ENCODE measurements around the gene RIC3.

RIC3 gene

DNA sequence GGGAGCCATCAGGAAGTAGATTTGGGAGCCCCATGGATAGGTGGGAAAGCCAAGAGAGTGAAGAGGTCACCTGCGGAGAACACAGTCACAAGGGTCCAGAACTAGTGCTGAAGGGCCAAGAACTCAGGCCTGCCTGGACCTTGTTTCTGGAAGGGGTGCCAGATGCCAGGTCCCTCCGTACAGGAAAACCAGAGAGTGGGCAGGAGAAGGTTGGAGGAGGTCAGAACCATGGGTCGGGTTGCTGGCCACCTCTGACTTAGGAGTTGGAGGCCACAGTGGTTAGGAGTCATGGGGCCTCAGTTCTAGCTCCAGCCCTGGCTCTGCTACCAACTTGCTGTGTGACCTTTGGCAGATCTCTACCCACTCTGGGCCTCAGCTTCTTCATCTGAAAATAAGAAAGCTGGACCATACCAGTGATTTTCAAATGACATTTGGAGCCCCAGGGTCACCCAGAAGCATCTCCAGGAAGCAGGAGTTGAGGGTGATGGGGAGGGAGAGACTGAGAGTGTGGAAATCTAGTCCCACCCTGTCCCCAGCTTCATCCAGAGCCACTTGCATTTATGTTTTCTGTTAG, 108.6 kb downstream of the RIC3 start:
- TF ChIP-seq, protein P1, sequence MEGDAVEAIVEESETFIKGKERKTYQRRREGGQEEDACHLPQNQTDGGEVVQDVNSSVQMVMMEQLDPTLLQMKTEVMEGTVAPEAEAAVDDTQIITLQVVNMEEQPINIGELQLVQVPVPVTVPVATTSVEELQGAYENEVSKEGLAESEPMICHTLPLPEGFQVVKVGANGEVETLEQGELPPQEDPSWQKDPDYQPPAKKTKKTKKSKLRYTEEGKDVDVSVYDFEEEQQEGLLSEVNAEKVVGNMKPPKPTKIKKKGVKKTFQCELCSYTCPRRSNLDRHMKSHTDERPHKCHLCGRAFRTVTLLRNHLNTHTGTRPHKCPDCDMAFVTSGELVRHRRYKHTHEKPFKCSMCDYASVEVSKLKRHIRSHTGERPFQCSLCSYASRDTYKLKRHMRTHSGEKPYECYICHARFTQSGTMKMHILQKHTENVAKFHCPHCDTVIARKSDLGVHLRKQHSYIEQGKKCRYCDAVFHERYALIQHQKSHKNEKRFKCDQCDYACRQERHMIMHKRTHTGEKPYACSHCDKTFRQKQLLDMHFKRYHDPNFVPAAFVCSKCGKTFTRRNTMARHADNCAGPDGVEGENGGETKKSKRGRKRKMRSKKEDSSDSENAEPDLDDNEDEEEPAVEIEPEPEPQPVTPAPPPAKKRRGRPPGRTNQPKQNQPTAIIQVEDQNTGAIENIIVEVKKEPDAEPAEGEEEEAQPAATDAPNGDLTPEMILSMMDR (IDR thresholded peaks at IDR 0.05; ENCODE audit: low read depth, low read length, missing control alignments) = no peak

DNA sequence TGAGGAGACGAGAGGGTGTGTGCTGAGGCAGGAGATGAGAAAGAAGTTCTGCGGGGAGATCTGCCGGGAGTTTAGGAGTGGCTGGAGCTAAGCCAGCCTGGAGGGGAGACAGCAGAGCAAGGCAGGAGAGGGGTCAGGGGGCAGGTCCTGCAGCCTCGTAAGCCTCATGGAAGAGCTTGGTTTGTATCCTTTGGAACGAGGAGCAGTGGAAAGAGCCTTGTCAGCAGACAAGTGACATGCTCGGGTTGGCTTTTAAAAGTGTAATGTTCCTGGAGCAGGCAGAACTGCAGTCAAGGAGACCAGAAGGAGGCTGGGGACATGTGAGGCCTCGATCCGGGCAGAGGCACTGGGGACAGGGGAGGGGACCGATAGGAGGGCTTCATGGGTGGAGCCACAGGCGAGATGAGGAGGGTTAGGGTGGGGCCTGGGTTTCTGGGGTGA, 109.2 kb downstream of the RIC3 start:
- TF ChIP-seq, protein P1 (IDR thresholded peaks at IDR 0.05; ENCODE audit: low read depth, low read length, missing control alignments) = no peak
- in situ Hi-C loops (cut with HindIII; ENCODE audit: low sequenced_read_pairs) = no loop called here

More for the DNA sequence above, 108.6 kb downstream of the RIC3 start:
- in situ Hi-C loops (cut with HindIII; ENCODE audit: low sequenced_read_pairs) = no loop called here
- no peak overlapping the region for H3K4me3 ChIP-seq (ENCODE audit: low read depth, low read length)
- no peak for DNase-seq (ENCODE audit: low read depth)

DNA sequence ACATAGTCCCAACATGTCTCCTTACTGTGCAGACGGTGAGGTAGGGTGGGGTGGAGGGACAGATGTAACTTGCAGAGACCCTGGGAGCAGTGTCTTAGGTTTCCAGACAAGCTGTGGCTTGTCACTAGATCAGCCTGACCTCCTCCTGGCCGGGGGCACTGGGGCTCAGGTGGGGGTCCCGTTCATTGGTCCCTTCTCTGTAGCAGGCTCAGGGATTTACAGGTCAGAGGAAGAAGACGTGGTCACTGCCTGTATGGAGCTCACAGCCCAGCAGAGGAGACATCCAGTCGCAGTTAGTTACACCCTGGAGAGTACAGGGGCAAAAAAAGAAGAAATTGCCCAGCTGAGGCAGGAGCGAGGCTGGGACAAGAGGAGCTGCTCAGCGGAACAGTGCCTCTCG, 109.8 kb downstream of the RIC3 start:
- in situ Hi-C loops (cut with HindIII; ENCODE audit: low sequenced_read_pairs) = no loop called here

More for the DNA sequence above, 109.2 kb downstream of the RIC3 start:
- no peak overlapping the region for H3K4me3 ChIP-seq (ENCODE audit: low read depth, low read length)
- DNase-seq (ENCODE audit: low read depth) = no peak

DNA sequence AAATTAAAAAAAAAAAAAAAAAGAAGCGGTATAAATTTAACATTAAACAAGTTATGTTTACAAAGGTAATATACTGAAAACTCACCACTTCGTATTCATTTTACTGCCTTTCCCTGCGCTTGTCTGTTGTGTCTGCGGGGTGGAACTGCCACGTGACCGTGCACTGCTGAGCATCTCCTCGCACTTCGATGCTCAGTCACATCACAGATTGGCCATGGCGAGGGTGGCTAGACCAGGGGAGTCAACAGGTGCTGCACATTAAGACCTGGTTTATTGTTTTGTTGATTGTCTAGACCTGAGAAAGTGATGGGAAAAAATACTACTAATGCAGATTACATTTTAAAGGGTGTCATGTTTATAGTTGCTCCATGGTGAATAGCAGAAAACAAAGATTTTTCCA, 110.6 kb downstream of the RIC3 start:
- H3K4me3 ChIP-seq (ENCODE audit: low read depth, low read length) = no peak overlapping the region
- in situ Hi-C loops (cut with HindIII; ENCODE audit: low sequenced_read_pairs) = no loop called here
- TF ChIP-seq, protein P1 (IDR thresholded peaks at IDR 0.05; ENCODE audit: low read depth, low read length, missing control alignments) = no peak
- DNase-seq (ENCODE audit: low read depth) = no peak

More for the DNA sequence above, 109.8 kb downstream of the RIC3 start:
- no peak for DNase-seq (ENCODE audit: low read depth)
- TF ChIP-seq, protein P1 (IDR thresholded peaks at IDR 0.05; ENCODE audit: low read depth, low read length, missing control alignments) = no peak
- H3K4me3 ChIP-seq (ENCODE audit: low read depth, low read length) = no peak overlapping the region

DNA sequence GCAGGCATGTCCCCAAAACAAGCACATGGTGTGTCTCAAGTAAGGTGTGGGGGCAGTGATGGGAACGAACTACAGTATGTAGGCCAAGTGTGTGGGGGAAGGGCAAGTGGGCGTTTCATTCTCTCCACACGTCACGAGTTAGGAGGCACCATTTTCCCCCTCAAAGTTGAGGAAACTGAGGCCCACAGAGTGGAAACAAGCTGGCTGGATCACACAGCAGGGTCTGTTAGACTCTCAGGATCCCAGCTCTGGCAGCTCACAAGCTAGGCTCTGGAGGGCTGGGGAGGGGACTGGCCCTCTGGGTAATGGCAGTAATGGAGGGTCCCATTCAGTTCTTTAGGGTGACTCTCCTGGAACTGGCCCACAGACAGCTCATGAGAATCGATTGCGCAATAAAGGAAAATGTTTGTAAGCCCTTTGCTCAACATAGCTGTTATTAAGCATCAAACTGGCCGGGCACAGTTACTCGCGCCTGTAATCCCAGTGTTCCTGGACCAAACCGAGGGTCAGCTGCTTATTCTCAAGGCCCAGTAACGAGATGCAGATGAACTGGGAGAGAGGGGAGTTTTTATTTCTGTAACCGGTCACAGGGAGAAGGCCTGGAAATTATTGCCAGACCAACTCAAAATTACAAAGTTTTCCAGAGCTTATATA, 111.9 kb downstream of the RIC3 start:
- in situ Hi-C loops (cut with HindIII; ENCODE audit: low sequenced_read_pairs) = no loop called here

More for the DNA sequence above, 111.9 kb downstream of the RIC3 start:
- no peak overlapping the region for H3K4me3 ChIP-seq (ENCODE audit: low read depth, low read length)
- TF ChIP-seq, protein P1 (IDR thresholded peaks at IDR 0.05; ENCODE audit: low read depth, low read length, missing control alignments) = no peak
- no peak for DNase-seq (ENCODE audit: low read depth)
